ENCODE measurements around the gene TCTN1. TPM values are rescaled to one million over a fixed set of nuclear protein-coding genes. Genes with fewer than 3 reads are reported as not detected.

Gene TCTN1
- total RNA-seq, 1 experiment from 2014 or later = 27.0 TPM

GRCh38 chr12:110590059-110590458 lies 23.9 kb upstream of the TCTN1 start:
- H3K4me3 ChIP-seq (replicated peaks in 1 of 2; ENCODE audit: low read depth in 1 of 2, low read length in 2 of 2) = no peak overlapping the region
- no TSS peak for BruUV-seq (replicated peaks)
- intact Hi-C loops (cut with micrococcal nuclease) = no loop called here
- peaks cover 3 to 9% of the 10 kb centered on the region in 2 experiments; a peak in 3 of 4 replicates for H3K4me1 ChIP-seq (ENCODE audit: control insufficient read depth in 1 of 2, insufficient read depth in 2 of 2, low read length in 2 of 2)
- CTCF ChIA-PET = no interaction called here
- H3K4me2 ChIP-seq (ENCODE audit: low read length) = no peak overlapping the region
- H2AFZ ChIP-seq (ENCODE audit: low read depth, low read length, poor library complexity, severe bottlenecking) = peak overlapping the region; percentile 23
- H3K9ac ChIP-seq (ENCODE audit: low read length) = no peak overlapping the region
- H4K20me1 ChIP-seq (ENCODE audit: insufficient read depth) = no peaks in the 10 kb centered on the region
- no peak for DNase-seq (ENCODE audit: low read depth, low spot score)
- ATAC-seq = peak; percentile 69; the same call in 1 of the 2 replicates
- no peaks in the 10 kb centered on the region for H3K79me2 ChIP-seq (ENCODE audit: insufficient read depth, low read length)
- TF ChIP-seq CBX3 (IDR thresholded peaks at IDR 0.05; ENCODE audit: low read depth) = no peak
- no peak for TF ChIP-seq YY1 (IDR thresholded peaks at IDR 0.05; ENCODE audit: extremely low read depth, insufficient replicate concordance, low read depth, low read length)
- no peak for TF ChIP-seq ZFX (IDR thresholded peaks at IDR 0.05)
- no peak for TF ChIP-seq SIN3A (IDR thresholded peaks at IDR 0.05; ENCODE audit: low read depth)
- no peak for TF ChIP-seq ZBTB33 (IDR thresholded peaks at IDR 0.05; ENCODE audit: extremely low read depth, insufficient replicate concordance, low read length)
- TF ChIP-seq ZNF274 (IDR thresholded peaks at IDR 0.05; ENCODE audit: low read depth, low read length) = no peak
- H3K9me2 ChIP-seq (ENCODE audit: insufficient read depth) = no peaks in the 10 kb centered on the region
- RAD21 ChIA-PET (ENCODE audit: low non-redundant PET in 1 of 2, low total read pairs in 2 of 2, uncharacterized antibody in 2 of 2, unreplicated experiment in 2 of 2) = no interaction called here
- H3K27me3 ChIP-seq (ENCODE audit: insufficient read depth, low read length) = no peaks in the 10 kb centered on the region
- no peaks in the 10 kb centered on the region for H3K36me3 ChIP-seq (ENCODE audit: control insufficient read depth in 1 of 2, insufficient read depth in 2 of 2, low read length in 2 of 2)
- POLR2A ChIA-PET = no interaction called here
- H3K9me3 ChIP-seq (ENCODE audit: control insufficient read depth in 1 of 2, insufficient read depth in 1 of 2, low read depth in 1 of 2, low read length in 2 of 2) = no peaks in the 10 kb centered on the region
- H3K27ac ChIP-seq (ENCODE audit: low read depth, low read length) = no peak overlapping the region

- ChIA-PET CTCF (interaction anchor here (1.3 kb wide), 1 partner anchor 122 kb away, joined by 3 read pairs; the partner anchor contains the start of gene FAM216A), RAD21 (ENCODE audit: low non-redundant PET in 1 of 2, low total read pairs in 2 of 2, uncharacterized antibody in 2 of 2, unreplicated experiment in 2 of 2) (no interaction called here), POLR2A (no interaction called here)
- BruUV-seq (replicated peaks) = no TSS peak
- Histone ChIP-seq H3K9ac (ENCODE audit: low read length) (no peak overlapping the region), H3K4me3 (replicated peaks in 1 of 2; ENCODE audit: low read depth in 1 of 2, low read length in 2 of 2) (no peak overlapping the region), H4K20me1 (ENCODE audit: insufficient read depth) (no peaks in the 10 kb centered on the region), H3K79me2 (ENCODE audit: insufficient read depth, low read length) (no peaks in the 10 kb centered on the region), H3K9me3 (ENCODE audit: control insufficient read depth in 1 of 2, insufficient read depth in 1 of 2, low read depth in 1 of 2, low read length in 2 of 2) (no peaks in the 10 kb centered on the region), H3K9me2 (ENCODE audit: insufficient read depth) (no peaks in the 10 kb centered on the region), H3K4me2 (ENCODE audit: low read length) (no peak overlapping the region), H3K27me3 (ENCODE audit: insufficient read depth, low read length) (no peaks in the 10 kb centered on the region), H2AFZ (ENCODE audit: low read depth, low read length, poor library complexity, severe bottlenecking) (no peak overlapping the region), H3K4me1 (ENCODE audit: control insufficient read depth in 1 of 2, insufficient read depth in 2 of 2, low read length in 2 of 2) (peaks cover 0 to under 1% of the 10 kb centered on the region in 2 experiments; a peak in 1 of 4 replicates), H3K36me3 (ENCODE audit: control insufficient read depth in 1 of 2, insufficient read depth in 2 of 2, low read length in 2 of 2) (no peaks in the 10 kb centered on the region), H3K27ac (ENCODE audit: low read depth, low read length) (no peak overlapping the region)
- ATAC-seq = no peak
- intact Hi-C loops (cut with micrococcal nuclease) = no loop called here
- TF ChIP-seq MAX (IDR thresholded peaks at IDR 0.05) = no peak
- no peak for TF ChIP-seq JUND (IDR thresholded peaks at IDR 0.05)
- no peak for TF ChIP-seq FOSL1 (IDR thresholded peaks at IDR 0.05; ENCODE audit: low read depth)
- no peak for TF ChIP-seq CEBPB (IDR thresholded peaks at IDR 0.05; ENCODE audit: low read depth)
- TF ChIP-seq ATF3 (IDR thresholded peaks at IDR 0.05) = no peak
- TF ChIP-seq ZFX (IDR thresholded peaks at IDR 0.05) = no peak
- TF ChIP-seq ZNF274 (IDR thresholded peaks at IDR 0.05; ENCODE audit: low read depth, low read length) = no peak
- no peak for TF ChIP-seq CTCF (IDR thresholded peaks at IDR 0.05 in 2 of 3, conservative IDR thresholded peaks at IDR 0.05 in 1 of 3; ENCODE audit: borderline replicate concordance in 1 of 3, insufficient read depth in 1 of 3, low read depth in 2 of 3, low read length in 2 of 3)
- DNase-seq (ENCODE audit: low read depth, low spot score) = no peak
Measured at GRCh38 chr12:110590806-110591326, 23.1 kb upstream of the TCTN1 start.

All from HCT116 (cell line).